Measurements from ENCODE around the gene TBCD. TPM values are rescaled to one million over a fixed set of nuclear protein-coding genes. Genes with fewer than 3 reads are reported as not detected.

Gene TBCD
- polyA plus RNA-seq, 1 donor from 2014 or later, result 67.2 TPM

DNA sequence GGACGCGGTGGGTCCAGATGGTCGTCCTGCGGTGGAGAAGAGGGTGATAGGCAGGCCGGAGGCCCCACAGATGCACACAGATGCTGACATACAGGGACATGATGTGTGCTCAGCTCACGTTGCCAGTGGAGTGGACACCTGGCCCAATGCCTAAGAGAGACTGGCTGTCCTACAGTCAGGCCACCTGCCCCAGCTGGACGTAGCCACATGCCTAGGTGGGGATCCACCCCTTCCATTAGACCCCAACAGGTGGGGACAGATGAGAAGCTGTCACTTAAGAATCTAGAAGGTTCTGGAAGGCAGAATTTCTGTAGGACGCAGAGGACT is 205.6 kb downstream of the TBCD start:
- H3K9ac ChIP-seq (ENCODE audit: low read length), result no peak overlapping the region
- no peak overlapping the region for H3K4me2 ChIP-seq (ENCODE audit: low read length)
- H3K4me3 ChIP-seq (ENCODE audit: low read length), result no peak overlapping the region
- H3K27ac ChIP-seq (ENCODE audit: low read length), result no peak overlapping the region
- H4K20me1 ChIP-seq (ENCODE audit: insufficient read depth), result no peaks in the 10 kb centered on the region
- no peaks in the 10 kb centered on the region for H3K27me3 ChIP-seq (ENCODE audit: insufficient read depth, low read depth, low read length)
- H3K36me3 ChIP-seq (ENCODE audit: insufficient read depth, low read length), result no peaks in the 10 kb centered on the region
- no peaks in the 10 kb centered on the region for H3F3A ChIP-seq (ENCODE audit: insufficient read depth, low read length, poor library complexity, severe bottlenecking)
- H3K9me3 ChIP-seq (ENCODE audit: low read length), result no peaks in the 10 kb centered on the region
- no peak for TF ChIP-seq MXI1 (conservative IDR thresholded peaks at IDR 0.05; ENCODE audit: poor library complexity, severe bottlenecking)
- no peak for TF ChIP-seq SMC3 (conservative IDR thresholded peaks at IDR 0.05; ENCODE audit: poor library complexity)
- TF ChIP-seq POLR2AphosphoS5 (IDR thresholded peaks at IDR 0.05), result no peak
- no peak for TF ChIP-seq RAD21 (conservative IDR thresholded peaks at IDR 0.05)
- no peak for TF ChIP-seq EP300 (conservative IDR thresholded peaks at IDR 0.05; ENCODE audit: poor library complexity, severe bottlenecking)
- no peak for TF ChIP-seq EZH2 (IDR thresholded peaks at IDR 0.05; ENCODE audit: borderline replicate concordance, insufficient read depth, low read length, poor library complexity, severe bottlenecking)
- TF ChIP-seq, protein P1, sequence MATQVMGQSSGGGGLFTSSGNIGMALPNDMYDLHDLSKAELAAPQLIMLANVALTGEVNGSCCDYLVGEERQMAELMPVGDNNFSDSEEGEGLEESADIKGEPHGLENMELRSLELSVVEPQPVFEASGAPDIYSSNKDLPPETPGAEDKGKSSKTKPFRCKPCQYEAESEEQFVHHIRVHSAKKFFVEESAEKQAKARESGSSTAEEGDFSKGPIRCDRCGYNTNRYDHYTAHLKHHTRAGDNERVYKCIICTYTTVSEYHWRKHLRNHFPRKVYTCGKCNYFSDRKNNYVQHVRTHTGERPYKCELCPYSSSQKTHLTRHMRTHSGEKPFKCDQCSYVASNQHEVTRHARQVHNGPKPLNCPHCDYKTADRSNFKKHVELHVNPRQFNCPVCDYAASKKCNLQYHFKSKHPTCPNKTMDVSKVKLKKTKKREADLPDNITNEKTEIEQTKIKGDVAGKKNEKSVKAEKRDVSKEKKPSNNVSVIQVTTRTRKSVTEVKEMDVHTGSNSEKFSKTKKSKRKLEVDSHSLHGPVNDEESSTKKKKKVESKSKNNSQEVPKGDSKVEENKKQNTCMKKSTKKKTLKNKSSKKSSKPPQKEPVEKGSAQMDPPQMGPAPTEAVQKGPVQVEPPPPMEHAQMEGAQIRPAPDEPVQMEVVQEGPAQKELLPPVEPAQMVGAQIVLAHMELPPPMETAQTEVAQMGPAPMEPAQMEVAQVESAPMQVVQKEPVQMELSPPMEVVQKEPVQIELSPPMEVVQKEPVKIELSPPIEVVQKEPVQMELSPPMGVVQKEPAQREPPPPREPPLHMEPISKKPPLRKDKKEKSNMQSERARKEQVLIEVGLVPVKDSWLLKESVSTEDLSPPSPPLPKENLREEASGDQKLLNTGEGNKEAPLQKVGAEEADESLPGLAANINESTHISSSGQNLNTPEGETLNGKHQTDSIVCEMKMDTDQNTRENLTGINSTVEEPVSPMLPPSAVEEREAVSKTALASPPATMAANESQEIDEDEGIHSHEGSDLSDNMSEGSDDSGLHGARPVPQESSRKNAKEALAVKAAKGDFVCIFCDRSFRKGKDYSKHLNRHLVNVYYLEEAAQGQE (IDR thresholded peaks at IDR 0.05; ENCODE audit: borderline replicate concordance), result no peak
- TF ChIP-seq TAF1 (IDR thresholded peaks at IDR 0.05; ENCODE audit: low read depth), result no peak
- TF ChIP-seq, protein P2, sequence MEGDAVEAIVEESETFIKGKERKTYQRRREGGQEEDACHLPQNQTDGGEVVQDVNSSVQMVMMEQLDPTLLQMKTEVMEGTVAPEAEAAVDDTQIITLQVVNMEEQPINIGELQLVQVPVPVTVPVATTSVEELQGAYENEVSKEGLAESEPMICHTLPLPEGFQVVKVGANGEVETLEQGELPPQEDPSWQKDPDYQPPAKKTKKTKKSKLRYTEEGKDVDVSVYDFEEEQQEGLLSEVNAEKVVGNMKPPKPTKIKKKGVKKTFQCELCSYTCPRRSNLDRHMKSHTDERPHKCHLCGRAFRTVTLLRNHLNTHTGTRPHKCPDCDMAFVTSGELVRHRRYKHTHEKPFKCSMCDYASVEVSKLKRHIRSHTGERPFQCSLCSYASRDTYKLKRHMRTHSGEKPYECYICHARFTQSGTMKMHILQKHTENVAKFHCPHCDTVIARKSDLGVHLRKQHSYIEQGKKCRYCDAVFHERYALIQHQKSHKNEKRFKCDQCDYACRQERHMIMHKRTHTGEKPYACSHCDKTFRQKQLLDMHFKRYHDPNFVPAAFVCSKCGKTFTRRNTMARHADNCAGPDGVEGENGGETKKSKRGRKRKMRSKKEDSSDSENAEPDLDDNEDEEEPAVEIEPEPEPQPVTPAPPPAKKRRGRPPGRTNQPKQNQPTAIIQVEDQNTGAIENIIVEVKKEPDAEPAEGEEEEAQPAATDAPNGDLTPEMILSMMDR (IDR thresholded peaks at IDR 0.05; ENCODE audit: poor library complexity, severe bottlenecking), result no peak
- H3K79me2 ChIP-seq (replicated peaks; ENCODE audit: insufficient read depth, low read length), result no peaks in the 10 kb centered on the region
- no peak overlapping the region for H2AFZ ChIP-seq (ENCODE audit: low read depth, low read length)
- H3K9me2 ChIP-seq (ENCODE audit: insufficient read depth, low read length), result no peaks in the 10 kb centered on the region

DNA sequence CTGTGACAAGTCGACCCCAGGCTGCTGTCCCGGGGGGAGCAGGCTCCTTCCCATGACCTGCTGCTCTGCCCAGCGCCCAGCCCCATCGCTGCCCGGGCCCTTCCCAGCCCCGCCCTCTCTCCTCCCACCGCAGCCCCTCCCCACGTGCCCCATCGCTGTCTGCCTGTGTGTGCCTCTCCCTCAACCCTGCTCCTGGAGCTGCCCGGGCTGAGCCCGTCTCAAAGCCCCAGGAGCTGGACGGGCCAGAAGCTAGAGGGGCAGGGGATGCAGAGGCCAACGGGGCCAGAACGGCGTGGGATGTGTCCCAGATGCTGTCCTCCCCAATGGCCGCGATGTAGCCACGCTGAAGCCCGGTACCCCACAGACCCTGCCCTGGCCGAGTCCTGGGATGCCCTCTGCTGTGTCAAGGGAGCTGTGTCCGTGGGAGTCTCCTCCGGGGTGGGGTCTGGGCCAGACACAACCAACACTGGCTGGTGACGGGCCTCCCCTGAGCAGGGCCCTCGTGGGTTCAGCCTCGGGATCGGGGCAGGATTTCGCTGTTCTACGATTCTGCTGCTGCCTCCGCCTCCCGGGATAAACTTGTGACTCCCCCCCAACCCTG is 206.2 kb downstream of the TBCD start:
- no peaks in the 10 kb centered on the region for H3K27me3 ChIP-seq (ENCODE audit: insufficient read depth, low read depth, low read length)
- no peak overlapping the region for H3K4me3 ChIP-seq (ENCODE audit: low read length)
- H3K36me3 ChIP-seq (ENCODE audit: insufficient read depth, low read length), result no peaks in the 10 kb centered on the region
- no peaks in the 10 kb centered on the region for H3K9me3 ChIP-seq (ENCODE audit: low read length)
- H3K4me2 ChIP-seq (ENCODE audit: low read length), result no peak overlapping the region
- H3K27ac ChIP-seq (ENCODE audit: low read length), result no peak overlapping the region
- H3K9ac ChIP-seq (ENCODE audit: low read length), result no peak overlapping the region
- H3K9me2 ChIP-seq (ENCODE audit: insufficient read depth, low read length), result no peaks in the 10 kb centered on the region
- no peaks in the 10 kb centered on the region for H3F3A ChIP-seq (ENCODE audit: insufficient read depth, low read length, poor library complexity, severe bottlenecking)
- no peaks in the 10 kb centered on the region for H4K20me1 ChIP-seq (ENCODE audit: insufficient read depth)
- TF ChIP-seq EP300 (conservative IDR thresholded peaks at IDR 0.05; ENCODE audit: poor library complexity, severe bottlenecking) (no peak), MXI1 (conservative IDR thresholded peaks at IDR 0.05; ENCODE audit: poor library complexity, severe bottlenecking) (no peak), TAF1 (IDR thresholded peaks at IDR 0.05; ENCODE audit: low read depth) (no peak), EZH2 (IDR thresholded peaks at IDR 0.05; ENCODE audit: borderline replicate concordance, insufficient read depth, low read length, poor library complexity, severe bottlenecking) (no peak), RAD21 (conservative IDR thresholded peaks at IDR 0.05) (no peak), POLR2AphosphoS5 (IDR thresholded peaks at IDR 0.05) (no peak), SMC3 (conservative IDR thresholded peaks at IDR 0.05; ENCODE audit: poor library complexity) (no peak)
- TF ChIP-seq, protein P2 (IDR thresholded peaks at IDR 0.05; ENCODE audit: poor library complexity, severe bottlenecking), result no peak
- TF ChIP-seq, protein P1 (IDR thresholded peaks at IDR 0.05; ENCODE audit: borderline replicate concordance), result no peak
- H2AFZ ChIP-seq (ENCODE audit: low read depth, low read length), result no peak overlapping the region
- no peaks in the 10 kb centered on the region for H3K79me2 ChIP-seq (replicated peaks; ENCODE audit: insufficient read depth, low read length)

All from neural cell (in vitro differentiated cells).